OCI-LY1 (cell line): ENCODE measurements around the gene EXOSC1.
"Not testable (repeated sequence)": the region's sequence is repeated elsewhere in the genome, so short reads cannot be mapped to it uniquely, and the experiment has no call there.

Experiments used
- H2AFZ ChIP-seq: fragments of 200-600 bp; sonication (generic), shearing (Covaris generic); 2 replicates; pipeline ENCODE4 v1.6.0; 2014; ENCODE audit warnings: antibody characterized with exemption, mild to moderate bottlenecking, low read length
- H3F3A ChIP-seq: fragments of 200-600 bp; sonication (generic), shearing (Covaris generic); 2 replicates; pipeline ENCODE4 v1.6.0; 2014; ENCODE audit warnings: mild to moderate bottlenecking, antibody characterized with exemption, low read length, moderate library complexity; ENCODE audit not compliant: insufficient read depth
- H3K27ac ChIP-seq: fragments of 200-600 bp; sonication (generic); 2 replicates; pipeline ENCODE4 v1.5.1; 2014; ENCODE audit warnings: low read length, mixed run types, mild to moderate bottlenecking, low read depth; ENCODE audit not compliant: poor library complexity, severe bottlenecking
- H3K27me3 ChIP-seq: fragments of 200-600 bp; sonication (generic); 2 replicates; pipeline ENCODE4 v1.6.0; 2014; ENCODE audit warnings: antibody characterized with exemption, mild to moderate bottlenecking, low read length, moderate library complexity; ENCODE audit not compliant: insufficient read depth
- H3K36me3 ChIP-seq: fragments of 200-600 bp; sonication (generic); 2 replicates; pipeline ENCODE4 v1.6.1; 2014; ENCODE audit warnings: mild to moderate bottlenecking, antibody characterized with exemption, low read length, moderate library complexity, mixed read lengths; ENCODE audit not compliant: insufficient read depth
- H3K4me1 ChIP-seq: fragments of 200-600 bp; sonication (generic); 2 replicates; pipeline ENCODE4 v1.5.1; 2014; ENCODE audit warnings: mild to moderate bottlenecking, low read length, moderate library complexity; ENCODE audit not compliant: insufficient read depth, severe bottlenecking
- H3K4me2 ChIP-seq: fragments of 200-600 bp; sonication (generic), shearing (Covaris generic); 2 replicates; pipeline ENCODE4 v1.6.1; 2014; ENCODE audit warnings: low read length
- H3K4me3 ChIP-seq: fragments of 200-600 bp; sonication (generic); 2 replicates; pipeline ENCODE4 v1.5.1; 2014; ENCODE audit warnings: low read length, low read depth, mild to moderate bottlenecking, mixed read lengths; ENCODE audit not compliant: poor library complexity, severe bottlenecking
- H3K79me2 ChIP-seq: fragments of 200-600 bp; shearing (Covaris generic); 2 replicates; pipeline ENCODE4 v1.6.1; 2016; ENCODE audit warnings: mixed run types, low read length, mixed read lengths; ENCODE audit not compliant: insufficient read depth
- H3K9ac ChIP-seq: fragments of 200-600 bp; sonication (generic), shearing (Covaris generic); 2 replicates; pipeline ENCODE4 v1.6.1; 2014; ENCODE audit warnings: mild to moderate bottlenecking, low read length, mixed read lengths
- H3K9me2 ChIP-seq: fragments of 200-600 bp; sonication (generic), shearing (Covaris generic); 2 replicates; pipeline ENCODE4 v1.6.1; 2014; ENCODE audit warnings: low read depth, mild to moderate bottlenecking, low read length, mixed read lengths
- H3K9me3 ChIP-seq: fragments of 200-600 bp; shearing (Covaris generic); 2 replicates; pipeline ENCODE4 v1.6.1; 2014; ENCODE audit warnings: low read length, mixed read lengths
- H4K20me1 ChIP-seq: fragments of 200-600 bp; sonication (generic), shearing (Covaris generic); 2 replicates; pipeline ENCODE4 v1.6.0; 2016; ENCODE audit warnings: mild to moderate bottlenecking, low read length; ENCODE audit not compliant: insufficient read depth
- CTCF ChIP-seq: fragments of 200-600 bp; sonication (generic), shearing (Covaris generic); IDR thresholded peaks from 2 replicates; pipeline ENCODE4 v1.5.1; 2017; ENCODE audit warnings: mild to moderate bottlenecking, antibody characterized with exemption, low read length, moderate library complexity, mixed read lengths
- EZH2 ChIP-seq: fragments of 200-600 bp; sonication (generic), shearing (Covaris generic); IDR thresholded peaks from 2 replicates; pipeline ENCODE4 v1.8.0; 2017; ENCODE audit warnings: borderline replicate concordance, mixed run types, mild to moderate bottlenecking, antibody characterized with exemption, low read length, moderate library complexity, mixed read lengths

The EXOSC1 gene

GRCh38 chr10:97408496-97408992 lies 37.3 kb downstream of the EXOSC1 start:
- Histone ChIP-seq H3F3A (no peaks in the 10 kb centered on the region), H3K36me3 (no peaks in the 10 kb centered on the region), H3K27ac (no peak overlapping the region), H3K9me2 (no peaks in the 10 kb centered on the region), H3K79me2 (no peaks in the 10 kb centered on the region), H4K20me1 (no peaks in the 10 kb centered on the region), H3K4me1 (peaks cover 6% of the 10 kb centered on the region), H3K4me3 (no peak overlapping the region), H3K9ac (no peak overlapping the region), H3K9me3 (no peaks in the 10 kb centered on the region), H3K4me2 (no peak overlapping the region), H3K27me3 (no peaks in the 10 kb centered on the region), H2AFZ (no peak overlapping the region)
- no peak for TF ChIP-seq CTCF
- TF ChIP-seq EZH2 = no peak

GRCh38 chr10:97407952-97408248 lies 37.9 kb downstream of the EXOSC1 start:
- Histone ChIP-seq H3K79me2 (no peaks in the 10 kb centered on the region), H3K4me1 (peaks cover 6% of the 10 kb centered on the region), H3K36me3 (no peaks in the 10 kb centered on the region), H4K20me1 (no peaks in the 10 kb centered on the region), H2AFZ (no peak overlapping the region), H3K9me2 (no peaks in the 10 kb centered on the region), H3K4me3 (no peak overlapping the region), H3K9me3 (no peaks in the 10 kb centered on the region), H3K9ac (no peak overlapping the region), H3F3A (no peaks in the 10 kb centered on the region), H3K4me2 (no peak overlapping the region), H3K27ac (no peak overlapping the region), H3K27me3 (no peaks in the 10 kb centered on the region)
- TF ChIP-seq CTCF (no peak), EZH2 (no peak)

GRCh38 chr10:97407211-97407951 lies 38.4 kb downstream of the EXOSC1 start:
- Histone ChIP-seq H3K9me2 (no peaks in the 10 kb centered on the region), H3K27me3 (no peaks in the 10 kb centered on the region), H3K9ac (no peak overlapping the region), H3K4me1 (peaks cover 6% of the 10 kb centered on the region), H3K79me2 (no peaks in the 10 kb centered on the region), H3K27ac (no peak overlapping the region), H2AFZ (no peak overlapping the region), H3F3A (no peaks in the 10 kb centered on the region), H3K4me2 (peak overlapping the region; percentile 64), H3K9me3 (no peaks in the 10 kb centered on the region), H3K4me3 (no peak overlapping the region), H4K20me1 (no peaks in the 10 kb centered on the region), H3K36me3 (no peaks in the 10 kb centered on the region)
- no peak for TF ChIP-seq EZH2
- TF ChIP-seq CTCF = peak; percentile 69; the same call in 1 of the 2 replicates

- H3K9ac ChIP-seq, H3K27me3 ChIP-seq, H3F3A ChIP-seq, H3K9me3 ChIP-seq, H3K4me2 ChIP-seq, H3K4me3 ChIP-seq, H3K79me2 ChIP-seq, H2AFZ ChIP-seq, H3K9me2 ChIP-seq, H3K27ac ChIP-seq, H4K20me1 ChIP-seq, H3K36me3 ChIP-seq, H3K4me1 ChIP-seq: not testable (repeated sequence)
These were observed 39.3 kb downstream of the EXOSC1 start for GRCh38 chr10:97406483-97406882.
